OCI-M1 (cell line): ENCODE data around the gene CEP68.
"Not testable (repeated sequence)": the region's sequence is repeated elsewhere in the genome, so short reads cannot be mapped to it uniquely, and the experiment has no call there.

Source experiments
- DNase-seq: peaks from one replicate; lab custom pipeline; 2025; lab: John Stamatoyannopoulos, UW

The CEP68 gene

GRCh38 chr2:65129826-65130663 is 73.8 kb downstream of the CEP68 start, which contains the start of gene RAB1A:
RAB1A (minus strand) TSS chr2:65130106; CDS start chr2:65129915, 191 bp downstream.
- peak; percentile 97 for DNase-seq

- peak; percentile 87 for DNase-seq
These were observed 74.5 kb downstream of the CEP68 start for GRCh38 chr2:65130664-65131175.

- DNase-seq = not testable (repeated sequence)
These were observed 76.7 kb downstream of the CEP68 start for GRCh38 chr2:65132930-65133329.

GRCh38 chr2:65133626-65134025 is 77.4 kb downstream of the CEP68 start:
- no peak for DNase-seq

- DNase-seq = no peak
These were observed 77.9 kb downstream of the CEP68 start for GRCh38 chr2:65134158-65134557.

- no peak for DNase-seq
These were observed 80.0 kb downstream of the CEP68 start for GRCh38 chr2:65136253-65136652.
